ENCODE results near the gene YPEL2.

GRCh38 chr17:59310263-59310920 lies 21.1 kb upstream of the YPEL2 start:
- no peak for TF ChIP-seq EZH2phosphoT487 (IDR thresholded peaks at IDR 0.05; ENCODE audit: low read depth)
- TF ChIP-seq CTCF (IDR thresholded peaks at IDR 0.05; ENCODE audit: low read depth, low read length) = no peak

Data from OCI-LY3 (cell line).